Mucosa of descending colon (tissue), 3 donors: Measurements from ENCODE around the gene TOP2B. TPM values are rescaled to one million over a fixed set of nuclear protein-coding genes. Genes with fewer than 3 reads are reported as not detected.

Source experiments
- ATAC-seq: fragments of 200-7000 bp; cut with Tn5 transposase; one replicate; pipeline ENCODE4 v1.9.1; 2020; ENCODE audit warnings: mild to moderate bottlenecking, moderate library complexity
- DNase-seq, 3 donors: peaks; one replicate each; pipeline ENCODE4 v3.0.0-alpha.2; 2020
- H3K36me3 ChIP-seq: fragments of 200-600 bp; one replicate; pipeline ENCODE4 v1.8.0; 2021; ENCODE audit warnings: low read depth, mild to moderate bottlenecking
- H3K4me1 ChIP-seq: fragments of 200-600 bp; one replicate; pipeline ENCODE4 v1.8.0; 2021; ENCODE audit warnings: low read depth, mild to moderate bottlenecking
- H3K4me3 ChIP-seq: fragments of 200-600 bp; one replicate; pipeline ENCODE4 v1.8.0; 2021; ENCODE audit warnings: mild to moderate bottlenecking
- H3K9me3 ChIP-seq: fragments of 200-600 bp; one replicate; pipeline ENCODE4 v1.8.0; 2021; ENCODE audit warnings: mild to moderate bottlenecking
- CTCF ChIP-seq: fragments of 200-600 bp; IDR thresholded peaks from one replicate; pipeline ENCODE4 v1.8.0; 2022; ENCODE audit warnings: antibody characterized with exemption, mild to moderate bottlenecking
- intact Hi-C, 2 donors: fragments of 100-400 bp; cut with DNase I in 1 of 2; cut with micrococcal nuclease in 1 of 2; formaldehyde crosslinking; loops; one replicate each; pipeline versions ENCODE4 v1.11.0 to v1.11.1; 2022; cut with DNase I, micrococcal nuclease
- total RNA-seq, 3 donors: library from RNA; stranded (reverse); fragmentation: NEBNext Ultra II Directional in 2 of 3; extraction: Animal tissue kit (Norgen Biotek cat#: 25700) in 2 of 3; gene quantifications; one replicate each; pipeline versions ENCODE4 v1.2.1 to v1.2.4, GENCODE V29; 2021 to 2023
- donor health status: DM: no; HTN: no; CAD: no; lungs with moderate emphysema.
- donor health status: DM: no; HTN: no; CAD: no.
- donor health status: DM: no; HTN: yes; CAD: no.

TOP2B gene
- total RNA-seq, 3 donors from 2014 or later, result 72.1 to 111 (median 91.6) TPM

GRCh38 chr3:25582242-25582641, 82.5 kb downstream of the TOP2B start:
- ATAC-seq (no peak), DNase-seq (no peak)
- no peak overlapping the region for H3K4me3 ChIP-seq
- no peaks in the 10 kb centered on the region for H3K4me1 ChIP-seq
- no peaks in the 10 kb centered on the region for H3K9me3 ChIP-seq
- H3K36me3 ChIP-seq, result no peaks in the 10 kb centered on the region
- TF ChIP-seq CTCF, result no peak
- intact Hi-C loops, result no loop called here

- intact Hi-C loops, result no loop called here
- no peak overlapping the region for H3K4me3 ChIP-seq
- ATAC-seq (no peak), DNase-seq (no peak)
- TF ChIP-seq CTCF, result no peak
- no peaks in the 10 kb centered on the region for H3K4me1 ChIP-seq
- no peaks in the 10 kb centered on the region for H3K36me3 ChIP-seq
- H3K9me3 ChIP-seq, result no peaks in the 10 kb centered on the region
Measured at GRCh38 chr3:25581823-25582222, 82.9 kb downstream of the TOP2B start.

GRCh38 chr3:25581335-25581734, 83.4 kb downstream of the TOP2B start:
- ATAC-seq (no peak), DNase-seq (no peak)
- Histone ChIP-seq H3K4me3 (no peak overlapping the region), H3K9me3 (no peaks in the 10 kb centered on the region), H3K4me1 (no peaks in the 10 kb centered on the region), H3K36me3 (no peaks in the 10 kb centered on the region)
- TF ChIP-seq CTCF, result no peak
- intact Hi-C loops, result no loop called here

GRCh38 chr3:25580534-25580933, 84.2 kb downstream of the TOP2B start:
- intact Hi-C loops, result no loop called here
- Histone ChIP-seq H3K9me3 (no peaks in the 10 kb centered on the region), H3K4me1 (no peaks in the 10 kb centered on the region), H3K36me3 (no peaks in the 10 kb centered on the region), H3K4me3 (no peak overlapping the region)
- DNase-seq (no peak), ATAC-seq (no peak)
- no peak for TF ChIP-seq CTCF

GRCh38 chr3:25578059-25578458, 86.6 kb downstream of the TOP2B start:
- H3K4me3 ChIP-seq, result no peak overlapping the region
- no peaks in the 10 kb centered on the region for H3K9me3 ChIP-seq
- DNase-seq (no peak), ATAC-seq (no peak)
- intact Hi-C loops, result no loop called here
- TF ChIP-seq CTCF, result no peak
- no peaks in the 10 kb centered on the region for H3K36me3 ChIP-seq
- H3K4me1 ChIP-seq, result no peaks in the 10 kb centered on the region

GRCh38 chr3:25576831-25577454, 87.8 kb downstream of the TOP2B start:
- intact Hi-C loops, result no loop called here
- ATAC-seq (no peak), DNase-seq (no peak)
- TF ChIP-seq CTCF, result no peak
- Histone ChIP-seq H3K36me3 (no peaks in the 10 kb centered on the region), H3K4me1 (no peaks in the 10 kb centered on the region), H3K4me3 (no peak overlapping the region), H3K9me3 (no peaks in the 10 kb centered on the region)
